ENCODE measurements around the gene NFATC2.
"Not testable (repeated sequence)": the region's sequence is repeated elsewhere in the genome, so short reads cannot be mapped to it uniquely, and the experiment has no call there.

NFATC2 gene

GRCh38 chr20:51566594-51566993 is 24.1 kb upstream of the NFATC2 start:
- DNase-seq, result no peak

- DNase-seq, result no peak
Measured at GRCh38 chr20:51565298-51566144, 23.0 kb upstream of the NFATC2 start.

- no peak for DNase-seq
Measured at GRCh38 chr20:51563486-51564332, 21.2 kb upstream of the NFATC2 start.

- DNase-seq, result no peak
Measured at GRCh38 chr20:51563174-51563485, 20.6 kb upstream of the NFATC2 start.

- no peak for DNase-seq
Measured at GRCh38 chr20:51562332-51563173, 20.0 kb upstream of the NFATC2 start.

GRCh38 chr20:51562027-51562331 is 19.5 kb upstream of the NFATC2 start:
- DNase-seq, result no peak

GRCh38 chr20:51560550-51561307 is 18.2 kb upstream of the NFATC2 start:
- DNase-seq, result no peak

- no peak for DNase-seq
Measured at GRCh38 chr20:51560042-51560441, 17.5 kb upstream of the NFATC2 start.

GRCh38 chr20:51554538-51555165 is 12.1 kb upstream of the NFATC2 start:
- DNase-seq, result no peak

GRCh38 chr20:51553897-51554486 is 11.5 kb upstream of the NFATC2 start:
- no peak for DNase-seq

- no peak for DNase-seq
Measured at GRCh38 chr20:51551186-51551585, 8.7 kb upstream of the NFATC2 start.

- DNase-seq, result no peak
Measured at GRCh38 chr20:51549474-51549873, 7.0 kb upstream of the NFATC2 start.

GRCh38 chr20:51547951-51548350 is 5.4 kb upstream of the NFATC2 start:
- DNase-seq, result no peak

- DNase-seq, result no peak
Measured at GRCh38 chr20:51545515-51545914, 3.0 kb upstream of the NFATC2 start.

GRCh38 chr20:51543422-51543788 is 886 bp upstream of the NFATC2 start:
- DNase-seq, result no peak

GRCh38 chr20:51542033-51542570 is 417 bp downstream of the NFATC2 start:
- DNase-seq, result peak; percentile 65 to 72

GRCh38 chr20:51541189-51542032 is 1.1 kb downstream of the NFATC2 start:
- peak; percentile 83 to 92 for DNase-seq

GRCh38 chr20:51540580-51540979 is 1.9 kb downstream of the NFATC2 start:
- peak in 1 of 2 donors; percentile 62 for DNase-seq

GRCh38 chr20:51540074-51540473 is 2.4 kb downstream of the NFATC2 start:
- not testable (repeated sequence) for DNase-seq
